Neural cell (in vitro differentiated cells): ENCODE data around the gene MAPK11. TPM values are rescaled to one million over a fixed set of nuclear protein-coding genes. Genes with fewer than 3 reads are reported as not detected.

Experiments
- H2AFZ ChIP-seq: fragments of 200-600, 300-800 bp; sonication (generic), shearing (Covaris generic); 2 replicates; pipeline ENCODE4 v1.6.0; 2014; ENCODE audit warnings: low read depth, mild to moderate bottlenecking, antibody characterized with exemption, low read length, moderate library complexity
- H3F3A ChIP-seq: fragments of 200-600 bp; shearing (Covaris generic); 2 replicates; pipeline ENCODE4 v1.6.1; 2016; ENCODE audit warnings: mild to moderate bottlenecking, moderate library complexity, mixed read lengths, antibody characterized with exemption, low read length; ENCODE audit not compliant: insufficient read depth, poor library complexity, severe bottlenecking
- H3K27ac ChIP-seq: fragments of 200-600, 300-800 bp; sonication (generic), shearing (Covaris generic); 2 replicates; pipeline ENCODE4 v1.5.1; 2014; ENCODE audit warnings: mild to moderate bottlenecking, low read length, moderate library complexity
- H3K27me3 ChIP-seq: fragments of 300-800, 200-600 bp; sonication (generic), shearing (Covaris generic); 2 replicates; pipeline ENCODE4 v1.6.0; 2014; ENCODE audit warnings: mild to moderate bottlenecking, low read depth, low read length, moderate library complexity; ENCODE audit not compliant: insufficient read depth
- H3K36me3 ChIP-seq: fragments of 300-800, 200-600 bp; sonication (generic), shearing (Covaris generic); 2 replicates; pipeline ENCODE4 v1.5.1; 2014; ENCODE audit warnings: mild to moderate bottlenecking, antibody characterized with exemption, low read length, moderate library complexity; ENCODE audit not compliant: insufficient read depth
- H3K4me2 ChIP-seq: fragments of 300-800, 200-600 bp; sonication (generic), shearing (Covaris generic); 2 replicates; pipeline ENCODE4 v1.6.0; 2014; ENCODE audit warnings: mild to moderate bottlenecking, low read length
- H3K4me3 ChIP-seq: fragments of 300-800, 200-600 bp; sonication (generic), shearing (Covaris generic); 2 replicates; pipeline ENCODE4 v1.5.1; 2014; ENCODE audit warnings: mild to moderate bottlenecking, low read length, moderate library complexity
- H3K79me2 ChIP-seq: fragments of 200-600 bp; shearing (Covaris generic); replicated peaks from 2 replicates; pipeline ENCODE4 v1.6.0; 2014; ENCODE audit warnings: mild to moderate bottlenecking, low read length, moderate library complexity; ENCODE audit not compliant: insufficient read depth
- H3K9ac ChIP-seq: fragments of 300-800, 200-600 bp; sonication (generic), shearing (Covaris generic); 2 replicates; pipeline ENCODE4 v1.6.1; 2016; ENCODE audit warnings: mild to moderate bottlenecking, low read length, mixed read lengths
- H3K9me2 ChIP-seq: fragments of 200-600 bp; shearing (Covaris generic); 2 replicates; pipeline ENCODE4 v1.6.1; 2016; ENCODE audit warnings: mild to moderate bottlenecking, low read length, mixed read lengths; ENCODE audit not compliant: insufficient read depth
- H3K9me3 ChIP-seq: fragments of 200-600, 300-800 bp; sonication (generic), shearing (Covaris generic); 2 replicates; pipeline ENCODE4 v1.6.1; 2016; ENCODE audit warnings: mild to moderate bottlenecking, mixed run types, low read length, moderate library complexity, mixed read lengths
- H4K20me1 ChIP-seq: fragments of 200-600 bp; shearing (Covaris generic); 2 replicates; pipeline ENCODE4 v1.6.1; 2016; ENCODE audit warnings: mild to moderate bottlenecking, mixed run types; ENCODE audit not compliant: insufficient read depth
- CTCF ChIP-seq: fragments of 450-650 bp; IDR thresholded peaks from 2 replicates; pipeline ENCODE4 v1.5.1; 2014; ENCODE audit warnings: antibody characterized with exemption, mild to moderate bottlenecking, moderate library complexity; ENCODE audit not compliant: poor library complexity, severe bottlenecking
- EP300 ChIP-seq: fragments of 450-650 bp; conservative IDR thresholded peaks from 2 replicates; pipeline ENCODE4 v1.6.1; 2014; ENCODE audit warnings: antibody characterized with exemption, mild to moderate bottlenecking, moderate library complexity; ENCODE audit not compliant: poor library complexity, severe bottlenecking
- EZH2 ChIP-seq: fragments of 200-600, 300-800 bp; shearing (Covaris generic), sonication (generic); IDR thresholded peaks from 2 replicates; pipeline ENCODE4 v1.6.1; 2014; ENCODE audit warnings: antibody characterized with exemption, low read length, borderline replicate concordance, mild to moderate bottlenecking; ENCODE audit not compliant: insufficient read depth, poor library complexity, severe bottlenecking
- MXI1 ChIP-seq: fragments of 450-650 bp; conservative IDR thresholded peaks from 2 replicates; pipeline ENCODE4 v1.6.1; 2014; ENCODE audit warnings: antibody characterized with exemption, mild to moderate bottlenecking; ENCODE audit not compliant: poor library complexity, severe bottlenecking
- POLR2AphosphoS5 ChIP-seq: IDR thresholded peaks from 2 replicates; pipeline ENCODE4 v1.6.1; 2012
- RAD21 ChIP-seq: fragments of 450-650 bp; conservative IDR thresholded peaks from 2 replicates; pipeline ENCODE4 v1.6.1; 2014; ENCODE audit warnings: antibody characterized with exemption, mild to moderate bottlenecking, moderate library complexity
- REST ChIP-seq: IDR thresholded peaks from 2 replicates; pipeline ENCODE4 v1.6.1; 2012; ENCODE audit warnings: borderline replicate concordance
- SMC3 ChIP-seq: fragments of 450-650 bp; conservative IDR thresholded peaks from 2 replicates; pipeline ENCODE4 v1.6.1; 2014; ENCODE audit warnings: antibody characterized with exemption, mild to moderate bottlenecking, moderate library complexity; ENCODE audit not compliant: poor library complexity
- TAF1 ChIP-seq: IDR thresholded peaks from 2 replicates; pipeline ENCODE4 v1.6.1; 2012; ENCODE audit warnings: low read depth
- polyA plus RNA-seq: library from polyadenylated mRNA; depleted of rRNA; stranded (reverse); fragments of >200 nt; gene quantifications from 2 replicates; pipeline ENCODE4 v1.2.3, GENCODE V29; 2014

Gene MAPK11
- polyA plus RNA-seq, 1 donor from 2014 or later, result 36.3 TPM

GRCh38 chr22:50247748-50248147, 22.4 kb downstream of the MAPK11 start:
- TF ChIP-seq REST (no peak), RAD21 (no peak), CTCF (no peak), TAF1 (no peak), EZH2 (no peak), SMC3 (no peak), EP300 (no peak), POLR2AphosphoS5 (no peak), MXI1 (no peak)
- Histone ChIP-seq H2AFZ (no peak overlapping the region), H3K4me3 (no peak overlapping the region)

GRCh38 chr22:50246242-50247175, 23.7 kb downstream of the MAPK11 start:
- TF ChIP-seq POLR2AphosphoS5, result no peak
- TF ChIP-seq EZH2, result no peak
- no peak for TF ChIP-seq REST
- no peak for TF ChIP-seq RAD21
- TF ChIP-seq SMC3, result no peak
- TF ChIP-seq CTCF, result peak; percentile 40
- TF ChIP-seq TAF1, result no peak
- TF ChIP-seq EP300, result no peak
- Histone ChIP-seq H3K4me3 (peak overlapping the region; percentile 95), H3K27me3 (no peaks in the 10 kb centered on the region), H3F3A (no peaks in the 10 kb centered on the region), H3K79me2 (peaks cover 26% of the 10 kb centered on the region), H2AFZ (no peak overlapping the region), H3K9me3 (no peaks in the 10 kb centered on the region), H3K27ac (no peak overlapping the region), H3K4me2 (no peak overlapping the region), H3K36me3 (no peaks in the 10 kb centered on the region), H4K20me1 (no peaks in the 10 kb centered on the region), H3K9ac (peak overlapping the region; percentile 86), H3K9me2 (no peaks in the 10 kb centered on the region)

More at GRCh38 chr22:50247748-50248147, 22.4 kb downstream of the MAPK11 start:
- no peaks in the 10 kb centered on the region for H4K20me1 ChIP-seq
- H3K36me3 ChIP-seq, result no peaks in the 10 kb centered on the region
- H3K27ac ChIP-seq, result no peak overlapping the region
- H3K9me3 ChIP-seq, result no peaks in the 10 kb centered on the region
- no peaks in the 10 kb centered on the region for H3F3A ChIP-seq
- H3K27me3 ChIP-seq, result no peaks in the 10 kb centered on the region
- H3K79me2 ChIP-seq, result peaks cover 14% of the 10 kb centered on the region
- no peak overlapping the region for H3K4me2 ChIP-seq
- H3K9me2 ChIP-seq, result no peaks in the 10 kb centered on the region
- no peak overlapping the region for H3K9ac ChIP-seq
